ENCODE data around the gene NLGN2. TPM values are rescaled to one million over a fixed set of nuclear protein-coding genes. Genes with fewer than 3 reads are reported as not detected.

The NLGN2 gene
- total RNA-seq, 1 experiment from 2014 or later: 70.2 TPM

DNA sequence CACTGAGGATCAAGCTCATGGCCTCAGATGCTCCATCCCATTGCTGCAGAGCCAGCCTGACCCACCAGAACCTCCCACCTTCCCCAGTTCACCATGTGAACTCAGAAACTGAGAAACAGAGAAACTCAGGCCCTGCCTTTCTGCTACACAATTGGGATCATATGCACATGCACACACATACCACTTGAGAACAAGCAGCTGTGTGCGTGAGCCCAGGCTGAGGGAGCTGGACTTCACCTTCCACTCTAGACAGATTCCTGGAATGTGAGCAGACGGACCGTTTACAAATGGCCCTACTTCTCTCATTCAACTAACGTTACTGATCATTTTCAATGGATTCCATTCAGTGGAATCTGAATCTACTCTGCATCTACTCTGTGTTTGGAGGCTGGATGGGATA is 16.0 kb downstream of the NLGN2 start:
- no CpG with 5 or more reads among the region's 4 CpGs for WGBS (ENCODE audit: extremely low coverage, insufficient read length, low lambda C conversion rate)

More for the DNA sequence above, 16.0 kb downstream of the NLGN2 start:
- no peak overlapping the region for H3K9ac ChIP-seq (ENCODE audit: extremely low read depth, insufficient read length, low read length)
- no peak for DNase-seq
- no peaks in the 10 kb centered on the region for H4K20me1 ChIP-seq (ENCODE audit: control insufficient read depth, insufficient read depth, insufficient read length)
- no peaks in the 10 kb centered on the region for H3K79me1 ChIP-seq (ENCODE audit: insufficient read depth, low read depth, low read length, poor library complexity, severe bottlenecking)
- H3K18ac ChIP-seq (ENCODE audit: insufficient read length, low read depth, low read length): no peak overlapping the region
- peaks cover 7% of the 10 kb centered on the region for H3K27me3 Mint-ChIP-seq (ENCODE audit: low read depth)
- H2AFZ ChIP-seq (ENCODE audit: low read length): no peak overlapping the region
- no peak overlapping the region for H2BK15ac ChIP-seq (ENCODE audit: low read depth, low read length)
- no peak overlapping the region for H4K91ac ChIP-seq (ENCODE audit: insufficient read length, low read depth, low read length)
- no peak overlapping the region for H2BK20ac ChIP-seq (ENCODE audit: low read depth, low read length, poor library complexity, severe bottlenecking)
- no peak overlapping the region for H3K56ac ChIP-seq (ENCODE audit: insufficient read length, low read depth, low read length)
- H3K79me2 ChIP-seq (ENCODE audit: insufficient read depth, low read length): no peaks in the 10 kb centered on the region
- H3T11ph ChIP-seq (ENCODE audit: low read length): no peak overlapping the region
- TF ChIP-seq, protein P1, sequence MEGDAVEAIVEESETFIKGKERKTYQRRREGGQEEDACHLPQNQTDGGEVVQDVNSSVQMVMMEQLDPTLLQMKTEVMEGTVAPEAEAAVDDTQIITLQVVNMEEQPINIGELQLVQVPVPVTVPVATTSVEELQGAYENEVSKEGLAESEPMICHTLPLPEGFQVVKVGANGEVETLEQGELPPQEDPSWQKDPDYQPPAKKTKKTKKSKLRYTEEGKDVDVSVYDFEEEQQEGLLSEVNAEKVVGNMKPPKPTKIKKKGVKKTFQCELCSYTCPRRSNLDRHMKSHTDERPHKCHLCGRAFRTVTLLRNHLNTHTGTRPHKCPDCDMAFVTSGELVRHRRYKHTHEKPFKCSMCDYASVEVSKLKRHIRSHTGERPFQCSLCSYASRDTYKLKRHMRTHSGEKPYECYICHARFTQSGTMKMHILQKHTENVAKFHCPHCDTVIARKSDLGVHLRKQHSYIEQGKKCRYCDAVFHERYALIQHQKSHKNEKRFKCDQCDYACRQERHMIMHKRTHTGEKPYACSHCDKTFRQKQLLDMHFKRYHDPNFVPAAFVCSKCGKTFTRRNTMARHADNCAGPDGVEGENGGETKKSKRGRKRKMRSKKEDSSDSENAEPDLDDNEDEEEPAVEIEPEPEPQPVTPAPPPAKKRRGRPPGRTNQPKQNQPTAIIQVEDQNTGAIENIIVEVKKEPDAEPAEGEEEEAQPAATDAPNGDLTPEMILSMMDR (conservative IDR thresholded peaks at IDR 0.05): no peak
- H2BK120ac ChIP-seq (ENCODE audit: low read depth, low read length, poor library complexity, severe bottlenecking): no peak overlapping the region
- no peak overlapping the region for H3K23ac ChIP-seq (ENCODE audit: insufficient read length, low read depth, low read length)
- no peaks in the 10 kb centered on the region for H3K23me2 ChIP-seq (ENCODE audit: insufficient read length, low read depth, low read length, poor library complexity, severe bottlenecking)
- no peaks in the 10 kb centered on the region; a peak in 1 of 5 replicates for H3K9me3 Mint-ChIP-seq
- no peak overlapping the region for H3K4ac ChIP-seq (ENCODE audit: low read depth, low read length)
- peaks cover 0 to 3% (median 0%) of the 10 kb centered on the region in 3 experiments; a peak in 2 of 7 replicates for H3K36me3 Mint-ChIP-seq (ENCODE audit: insufficient read depth in 1 of 3, low read depth in 3 of 3)
- no peak overlapping the region for H3K4me2 ChIP-seq (ENCODE audit: insufficient read depth, insufficient read length, low read length)
- no peak overlapping the region for H2BK5ac ChIP-seq (ENCODE audit: insufficient read length, low read length)
- H4K8ac ChIP-seq (replicated peaks; ENCODE audit: insufficient read length, low read depth, low read length): no peak overlapping the region
- no peak overlapping the region for H3K4me3 Mint-ChIP-seq
- H3K14ac ChIP-seq (ENCODE audit: insufficient read depth, low read length): no peak overlapping the region
- H3K27ac Mint-ChIP-seq: no peak overlapping the region
- H3K9me3 ChIP-seq (ENCODE audit: control insufficient read depth, low read depth, low read length): no peaks in the 10 kb centered on the region
- H4K5ac ChIP-seq (ENCODE audit: insufficient read length, low read depth, low read length): no peak overlapping the region
- H3K4me1 ChIP-seq (ENCODE audit: insufficient read depth, low read length): no peaks in the 10 kb centered on the region
- no peak overlapping the region for H3K27ac ChIP-seq (ENCODE audit: insufficient read length, low read depth, low read length)
- H3K4me1 Mint-ChIP-seq: peaks cover 4 to 19% of the 10 kb centered on the region in 2 experiments; a peak in 3 of 4 replicates
- H2AK5ac ChIP-seq (ENCODE audit: insufficient read length, low read length): no peak overlapping the region
- H3K27me3 ChIP-seq (ENCODE audit: insufficient read depth, low read length): no peaks in the 10 kb centered on the region
- H2BK12ac ChIP-seq (ENCODE audit: insufficient read length, low read depth, low read length): no peak overlapping the region
